HG03565 (cell line): ENCODE measurements around the gene BANP.
"Not testable (repeated sequence)": the region's sequence is repeated elsewhere in the genome, so short reads cannot be mapped to it uniquely, and the experiment has no call there.

Source experiments
- ATAC-seq: cut with Tn5 transposase; IDR thresholded peaks from one replicate; pipeline ENCODE4 v1.9.1; 2021; ENCODE audit warnings: mild to moderate bottlenecking, moderate library complexity; ENCODE audit not compliant: unreplicated experiment

BANP gene

DNA sequence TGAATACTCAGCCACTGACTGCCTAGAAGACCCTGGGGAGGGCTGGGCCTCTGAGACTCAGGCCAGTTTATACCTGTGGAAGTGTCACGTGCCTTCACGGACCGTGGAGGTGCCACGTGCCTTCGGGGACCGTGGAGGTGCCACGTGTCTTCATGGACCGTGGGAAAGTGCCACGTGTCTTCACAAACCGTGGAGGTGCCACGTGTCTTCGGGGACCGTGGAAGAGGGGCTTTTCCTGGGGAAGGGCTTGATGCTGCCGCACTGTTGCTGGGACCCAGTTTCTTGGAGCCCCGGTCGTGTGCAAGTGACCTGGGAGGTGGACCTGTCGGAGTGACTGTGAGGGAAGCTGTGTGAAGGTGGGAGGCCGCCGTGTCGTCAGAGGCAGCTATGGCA, 166.2 kb downstream of the BANP start:
- ATAC-seq = no peak

DNA sequence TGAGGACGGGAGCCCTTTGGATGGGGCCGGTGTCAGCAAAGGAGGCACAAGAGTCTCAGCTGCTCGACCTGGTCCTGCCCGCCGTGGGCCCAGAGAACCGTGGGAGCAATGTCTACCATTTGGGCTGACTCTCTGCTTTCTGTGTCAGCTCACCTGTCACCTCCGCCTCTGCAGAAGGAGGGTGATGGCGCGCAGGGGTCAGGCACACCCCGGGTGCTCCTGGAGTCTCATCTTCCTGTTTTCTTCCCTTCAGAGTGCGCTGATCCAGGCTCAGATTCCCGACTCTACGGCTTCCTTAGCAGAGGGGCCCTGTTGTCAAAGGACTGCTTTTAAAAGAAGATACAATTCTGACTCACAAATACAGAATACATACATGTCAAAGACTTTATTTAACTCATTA, 167.1 kb downstream of the BANP start:
- ATAC-seq = no peak

- not testable (repeated sequence) for ATAC-seq
Measured at GRCh38 chr16:88118852-88119741, 167.9 kb downstream of the BANP start.

DNA sequence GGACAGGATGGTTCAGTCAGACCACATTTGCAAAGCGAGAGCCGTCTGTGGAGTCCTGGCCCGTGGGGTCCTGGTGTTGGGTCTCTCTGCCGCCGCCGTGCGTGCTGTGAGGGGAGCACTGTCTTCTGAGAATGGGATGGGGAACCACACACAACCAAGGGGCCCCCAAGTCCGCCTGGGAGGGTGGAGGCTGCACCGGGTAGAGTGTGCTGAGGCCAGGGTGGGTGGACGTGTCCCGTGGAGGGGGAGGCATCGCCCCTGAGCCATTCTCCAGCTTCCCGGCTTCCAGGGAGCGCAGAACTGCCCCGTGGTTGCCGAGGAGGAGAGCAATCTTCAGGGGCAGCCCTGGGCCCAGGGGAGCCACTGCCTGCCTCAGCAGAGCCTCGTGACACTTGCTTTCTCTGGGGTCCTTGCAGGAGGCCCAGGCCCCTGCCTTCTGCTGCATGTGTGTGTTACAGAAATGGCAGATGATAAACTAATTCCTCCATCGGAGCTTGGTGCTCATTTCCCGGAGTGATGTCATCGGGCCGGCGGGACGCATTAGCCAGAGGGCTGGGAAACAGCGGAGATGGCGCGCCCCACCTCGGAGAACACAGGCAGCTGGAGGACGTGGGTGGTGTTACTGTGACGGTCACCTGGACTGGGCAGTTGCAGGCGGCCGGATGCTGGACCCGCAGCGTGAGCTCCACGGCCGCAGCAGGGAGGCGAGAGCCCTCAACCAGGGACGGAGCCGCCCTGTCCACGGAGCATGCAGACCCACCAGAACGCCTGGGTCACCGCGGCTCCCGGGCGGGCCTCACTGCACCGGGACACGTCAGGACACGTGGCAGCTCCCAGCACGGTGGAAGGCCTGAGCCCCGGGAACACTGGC, 168.9 kb downstream of the BANP start:
- ATAC-seq = not testable (repeated sequence)

- no peak for ATAC-seq
Measured at GRCh38 chr16:88120812-88121211, 169.6 kb downstream of the BANP start.

GRCh38 chr16:88121391-88121790, 170.2 kb downstream of the BANP start:
- ATAC-seq = not testable (repeated sequence)

GRCh38 chr16:88121886-88122580, 170.8 kb downstream of the BANP start:
- no peak for ATAC-seq
